HG03196 (cell line): Measurements from ENCODE around the gene PCDHGB4.
"Not testable (repeated sequence)": the region's sequence is repeated elsewhere in the genome, so short reads cannot be mapped to it uniquely, and the experiment has no call there.

Experiments used
- ATAC-seq: cut with Tn5 transposase; IDR thresholded peaks from one replicate; pipeline ENCODE4 v1.9.1; 2021; ENCODE audit not compliant: unreplicated experiment

PCDHGB4 gene

DNA sequence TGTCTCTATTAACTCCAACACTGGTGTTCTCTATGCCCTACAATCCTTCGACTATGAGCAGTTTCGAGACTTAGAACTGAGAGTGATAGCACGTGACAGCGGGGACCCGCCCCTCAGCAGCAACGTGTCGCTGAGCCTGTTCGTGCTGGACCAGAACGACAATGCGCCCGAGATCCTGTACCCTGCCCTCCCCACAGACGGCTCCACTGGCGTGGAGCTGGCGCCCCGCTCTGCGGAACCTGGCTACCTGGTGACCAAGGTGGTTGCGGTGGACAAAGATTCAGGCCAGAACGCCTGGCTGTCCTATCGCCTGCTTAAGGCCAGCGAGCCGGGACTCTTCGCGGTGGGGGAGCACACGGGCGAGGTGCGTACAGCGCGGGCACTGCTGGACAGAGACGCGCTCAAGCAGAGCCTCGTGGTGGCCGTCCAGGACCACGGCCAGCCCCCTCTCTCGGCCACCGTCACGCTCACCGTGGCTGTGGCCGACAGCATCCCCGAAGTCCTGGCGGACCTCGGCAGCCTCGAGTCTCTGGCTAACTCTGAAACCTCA is 35.3 kb downstream of the PCDHGB4 start:
- ATAC-seq = no peak

DNA sequence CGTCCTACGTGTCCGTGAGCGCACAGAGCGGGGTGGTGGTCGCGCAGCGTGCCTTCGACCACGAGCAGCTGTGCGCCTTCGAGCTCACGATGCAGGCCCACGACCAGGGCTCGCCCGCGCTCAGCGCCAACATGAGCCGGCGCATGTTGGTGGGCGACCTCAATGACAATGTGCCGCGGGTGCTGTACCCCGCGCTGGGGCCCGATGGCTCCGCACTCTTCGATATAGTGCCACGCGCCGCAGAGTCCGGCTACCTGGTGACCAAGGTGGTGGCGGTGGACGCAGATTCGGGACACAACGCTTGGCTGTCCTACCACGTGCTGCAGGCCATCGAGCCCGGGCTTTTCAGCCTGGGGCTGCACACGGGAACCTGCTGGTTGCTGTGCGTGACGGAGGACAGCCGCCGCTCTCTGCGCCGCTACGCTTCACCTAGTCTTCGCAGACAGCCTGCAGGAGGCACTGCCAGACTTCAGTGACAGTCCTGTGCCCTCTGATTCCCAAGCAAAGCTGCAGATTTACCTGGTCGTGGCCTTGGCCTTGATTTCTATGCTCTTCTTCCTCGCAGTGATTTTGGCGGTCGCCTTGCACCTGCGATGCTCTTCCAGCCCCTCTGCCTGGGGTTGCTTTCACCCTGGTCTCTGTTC is 40.4 kb downstream of the PCDHGB4 start:
- ATAC-seq = no peak

DNA sequence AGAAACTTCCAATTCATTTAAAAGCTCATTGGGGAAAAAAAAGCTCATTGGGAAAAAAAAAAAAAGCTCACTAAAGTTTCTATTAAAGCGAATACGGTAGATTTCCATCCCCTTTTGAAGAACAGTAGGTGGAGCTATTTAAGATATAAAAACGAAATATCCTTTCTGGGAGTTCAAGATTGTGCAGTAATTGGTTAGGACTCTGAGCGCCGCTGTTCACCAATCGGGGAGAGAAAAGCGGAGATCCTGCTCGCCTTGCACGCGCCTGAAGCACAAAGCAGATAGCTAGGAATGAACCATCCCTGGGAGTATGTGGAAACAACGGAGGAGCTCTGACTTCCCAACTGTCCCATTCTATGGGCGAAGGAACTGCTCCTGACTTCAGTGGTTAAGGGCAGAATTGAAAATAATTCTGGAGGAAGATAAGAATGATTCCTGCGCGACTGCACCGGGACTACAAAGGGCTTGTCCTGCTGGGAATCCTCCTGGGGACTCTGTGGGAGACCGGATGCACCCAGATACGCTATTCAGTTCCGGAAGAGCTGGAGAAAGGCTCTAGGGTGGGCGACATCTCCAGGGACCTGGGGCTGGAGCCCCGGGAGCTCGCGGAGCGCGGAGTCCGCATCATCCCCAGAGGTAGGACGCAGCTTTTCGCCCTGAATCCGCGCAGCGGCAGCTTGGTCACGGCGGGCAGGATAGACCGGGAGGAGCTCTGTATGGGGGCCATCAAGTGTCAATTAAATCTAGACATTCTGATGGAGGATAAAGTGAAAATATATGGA is 43.0 kb downstream of the PCDHGB4 start, which contains the start of gene PCDHGA12:
PCDHGA12 (plus strand) TSS at position 176 of the 782 bp plus-strand sequence; CDS start at position 429, 253 bp downstream.
- no peak for ATAC-seq

DNA sequence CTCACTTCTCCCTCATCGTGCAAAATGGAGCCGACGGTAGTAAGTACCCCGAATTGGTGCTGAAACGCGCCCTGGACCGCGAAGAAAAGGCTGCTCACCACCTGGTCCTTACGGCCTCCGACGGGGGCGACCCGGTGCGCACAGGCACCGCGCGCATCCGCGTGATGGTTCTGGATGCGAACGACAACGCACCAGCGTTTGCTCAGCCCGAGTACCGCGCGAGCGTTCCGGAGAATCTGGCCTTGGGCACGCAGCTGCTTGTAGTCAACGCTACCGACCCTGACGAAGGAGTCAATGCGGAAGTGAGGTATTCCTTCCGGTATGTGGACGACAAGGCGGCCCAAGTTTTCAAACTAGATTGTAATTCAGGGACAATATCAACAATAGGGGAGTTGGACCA is 43.8 kb downstream of the PCDHGB4 start:
- ATAC-seq = no peak

DNA sequence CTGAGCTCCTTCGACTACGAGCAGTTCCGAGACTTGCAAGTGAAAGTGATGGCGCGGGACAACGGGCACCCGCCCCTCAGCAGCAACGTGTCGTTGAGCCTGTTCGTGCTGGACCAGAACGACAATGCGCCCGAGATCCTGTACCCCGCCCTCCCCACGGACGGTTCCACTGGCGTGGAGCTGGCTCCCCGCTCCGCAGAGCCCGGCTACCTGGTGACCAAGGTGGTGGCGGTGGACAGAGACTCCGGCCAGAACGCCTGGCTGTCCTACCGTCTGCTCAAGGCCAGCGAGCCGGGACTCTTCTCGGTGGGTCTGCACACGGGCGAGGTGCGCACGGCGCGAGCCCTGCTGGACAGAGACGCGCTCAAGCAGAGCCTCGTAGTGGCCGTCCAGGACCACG is 44.8 kb downstream of the PCDHGB4 start:
- not testable (repeated sequence) for ATAC-seq

DNA sequence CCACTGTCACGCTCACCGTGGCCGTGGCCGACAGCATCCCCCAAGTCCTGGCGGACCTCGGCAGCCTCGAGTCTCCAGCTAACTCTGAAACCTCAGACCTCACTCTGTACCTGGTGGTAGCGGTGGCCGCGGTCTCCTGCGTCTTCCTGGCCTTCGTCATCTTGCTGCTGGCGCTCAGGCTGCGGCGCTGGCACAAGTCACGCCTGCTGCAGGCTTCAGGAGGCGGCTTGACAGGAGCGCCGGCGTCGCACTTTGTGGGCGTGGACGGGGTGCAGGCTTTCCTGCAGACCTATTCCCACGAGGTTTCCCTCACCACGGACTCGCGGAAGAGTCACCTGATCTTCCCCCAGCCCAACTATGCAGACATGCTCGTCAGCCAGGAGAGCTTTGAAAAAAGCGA is 45.2 kb downstream of the PCDHGB4 start:
- ATAC-seq = not testable (repeated sequence)

DNA sequence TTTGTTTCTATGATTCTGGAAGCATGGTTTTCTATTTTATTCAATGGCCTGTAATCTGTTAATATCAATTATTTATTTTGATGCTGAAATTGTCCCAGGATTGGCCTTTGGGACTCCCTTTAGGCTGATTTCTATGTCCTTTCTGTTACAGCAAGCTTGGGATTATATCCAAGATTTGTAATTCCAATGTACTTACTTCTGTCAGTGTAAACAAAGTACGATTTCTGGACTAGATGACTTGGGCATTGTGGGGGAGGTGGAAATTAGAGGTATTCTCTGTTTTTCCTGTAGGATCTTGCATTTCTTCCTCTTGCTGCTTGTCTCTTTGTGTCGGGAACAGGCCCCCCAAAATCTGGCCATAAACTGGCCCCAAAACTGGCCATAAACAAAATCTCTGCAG is 46.5 kb downstream of the PCDHGB4 start:
- ATAC-seq = no peak

DNA sequence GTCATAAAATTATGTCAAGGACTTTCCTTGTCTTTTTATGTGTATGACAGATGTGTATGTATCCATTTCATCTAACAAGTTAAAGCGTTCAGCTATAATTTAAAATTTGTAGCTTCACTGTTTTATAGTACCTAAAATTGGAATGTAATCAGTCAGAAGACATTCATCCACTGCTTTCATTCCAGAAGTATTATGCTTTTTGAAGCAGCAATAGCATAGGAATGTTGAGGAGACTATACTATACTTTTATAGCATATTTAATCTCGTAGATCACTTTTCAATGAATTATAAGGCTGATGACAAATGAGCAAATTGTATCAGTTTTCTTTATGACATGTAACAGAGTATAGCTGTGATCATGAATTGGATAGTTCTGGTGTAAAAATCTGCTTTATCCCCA is 49.7 kb downstream of the PCDHGB4 start:
- ATAC-seq = no peak

DNA sequence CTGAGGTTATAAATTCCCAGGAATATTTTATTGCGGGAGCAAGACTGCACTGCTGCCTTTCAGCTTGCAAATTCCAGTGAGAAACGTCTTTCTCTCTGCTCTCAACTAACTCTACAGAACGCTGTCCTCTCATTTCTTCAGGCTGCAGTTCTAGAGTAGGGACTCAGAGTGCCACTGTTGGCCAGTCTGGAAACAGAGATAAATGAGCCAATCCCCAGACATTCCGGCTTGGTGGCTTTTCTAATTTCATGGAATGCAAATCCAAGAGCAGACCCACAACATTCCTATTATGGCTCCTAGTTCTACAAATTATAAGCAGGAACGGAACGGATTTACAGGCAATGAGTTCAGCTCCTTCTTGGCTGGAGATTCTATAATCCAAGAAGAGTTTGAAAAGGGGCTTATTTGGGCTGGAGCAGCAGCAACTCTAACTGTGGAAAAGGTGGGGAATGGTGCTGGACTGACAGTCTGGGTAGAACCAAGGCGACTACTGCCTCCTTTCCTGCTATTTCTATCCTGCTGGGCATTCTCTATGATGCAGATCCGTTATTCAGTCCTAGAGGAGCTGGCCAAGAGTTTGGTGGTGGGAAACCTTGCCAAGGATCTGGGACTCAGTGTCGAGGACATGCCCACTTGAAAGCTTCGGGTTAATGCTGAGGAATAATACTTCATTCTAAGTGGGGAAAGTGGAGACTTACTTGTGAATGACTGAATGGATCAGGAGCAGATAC is 52.1 kb downstream of the PCDHGB4 start:
- ATAC-seq = no peak
